GM19438 (cell line): Measurements from ENCODE around the gene DLEC1.
"Not testable (repeated sequence)": the region's sequence is repeated elsewhere in the genome, so short reads cannot be mapped to it uniquely, and the experiment has no call there.

Experiments used
- ATAC-seq: cut with Tn5 transposase; IDR thresholded peaks from one replicate; pipeline ENCODE4 v1.9.1; 2021; ENCODE audit warnings: low read depth; ENCODE audit not compliant: unreplicated experiment

The DLEC1 gene

DNA sequence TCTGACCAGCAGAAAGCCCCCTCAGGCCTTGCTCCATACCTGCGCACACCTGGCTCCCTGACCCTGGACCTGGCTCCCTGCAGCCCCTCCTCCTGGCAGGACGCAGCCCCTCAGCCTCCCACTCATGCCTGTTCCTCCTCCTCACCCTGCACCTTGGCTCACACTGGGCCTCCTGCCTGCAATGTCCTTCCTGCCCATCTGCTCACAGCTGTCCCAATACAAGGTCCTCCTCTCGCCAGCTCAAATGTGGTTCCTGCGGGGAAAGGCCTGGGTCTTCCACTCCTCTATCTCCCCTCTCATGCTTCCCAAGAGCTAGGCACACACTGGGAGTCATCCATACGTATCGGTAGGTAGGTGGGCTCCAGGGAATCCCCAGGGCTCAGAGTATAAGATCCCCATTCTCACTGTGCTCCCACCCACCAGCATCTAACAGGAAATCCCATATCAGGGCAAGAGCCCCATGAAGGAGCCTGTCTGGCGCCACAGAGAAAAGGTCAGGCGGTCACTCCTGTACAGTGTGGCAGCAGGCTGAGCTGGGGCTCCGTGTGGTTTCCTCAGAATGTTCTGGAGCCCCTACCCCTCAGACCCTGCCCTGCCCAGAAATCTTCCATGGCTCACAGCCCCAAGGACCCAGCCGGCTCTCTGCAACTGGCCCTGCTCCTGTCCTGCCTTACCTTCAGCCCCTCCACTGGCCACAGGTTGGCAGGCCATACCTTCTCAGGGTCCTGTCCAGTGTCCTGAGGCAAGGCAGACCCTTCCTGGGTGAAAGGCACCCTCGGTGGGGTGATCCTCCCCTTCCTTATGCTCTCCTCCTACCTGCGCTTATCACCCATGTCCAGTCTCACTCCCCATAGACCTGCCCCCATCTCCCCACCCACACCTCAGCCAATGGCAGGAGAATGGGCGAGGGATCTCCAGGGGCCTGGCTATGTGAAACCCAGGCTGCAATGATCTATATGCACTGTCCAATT lies 20.4 kb upstream of the DLEC1 start:
- ATAC-seq: no peak

- ATAC-seq: no peak
Measured at GRCh38 chr3:38019658-38020341, 19.2 kb upstream of the DLEC1 start.

DNA sequence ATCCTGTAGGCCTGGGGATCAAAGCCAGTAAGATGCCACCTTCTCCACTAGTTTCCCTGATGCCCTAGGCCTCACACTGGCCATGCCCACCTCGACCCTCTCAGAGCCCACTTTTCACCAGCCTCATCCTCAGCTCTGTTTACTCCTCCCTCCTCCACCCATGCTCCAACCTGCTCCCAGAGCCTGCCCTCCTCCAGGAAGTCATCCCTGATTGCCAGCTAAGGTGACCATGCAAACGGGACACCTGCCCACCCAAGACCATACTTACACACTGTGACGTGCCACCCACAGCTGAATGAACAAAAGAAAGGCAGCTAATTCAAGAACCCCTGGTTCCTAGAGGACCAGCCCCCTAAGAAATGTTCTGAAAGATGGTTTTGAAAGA lies 18.7 kb upstream of the DLEC1 start:
- no peak for ATAC-seq

- no peak for ATAC-seq
Measured at GRCh38 chr3:38021196-38021595, 17.8 kb upstream of the DLEC1 start.

DNA sequence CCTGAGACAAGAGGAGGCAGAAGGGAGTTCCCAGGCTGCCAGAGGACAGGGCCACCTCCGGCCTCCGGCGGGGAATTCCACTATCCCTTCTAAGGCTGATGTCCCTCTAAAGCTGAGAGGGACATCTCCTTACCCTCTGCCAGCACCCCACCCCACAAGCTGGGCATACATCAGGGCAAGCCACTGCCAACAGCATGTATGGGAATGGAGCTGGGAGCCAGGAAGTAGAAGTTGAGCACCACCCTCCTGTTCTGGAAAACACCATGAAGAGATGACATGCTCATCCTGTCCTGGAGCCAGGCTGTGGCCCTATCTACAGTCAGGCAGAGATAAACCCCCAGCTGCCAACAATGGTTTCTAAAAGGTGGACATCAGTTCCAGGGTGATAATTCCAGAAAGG lies 16.7 kb upstream of the DLEC1 start:
- ATAC-seq: no peak

- ATAC-seq: no peak
Measured at GRCh38 chr3:38022896-38023709, 15.9 kb upstream of the DLEC1 start.

GRCh38 chr3:38026856-38027255 lies 12.2 kb upstream of the DLEC1 start:
- no peak for ATAC-seq

DNA sequence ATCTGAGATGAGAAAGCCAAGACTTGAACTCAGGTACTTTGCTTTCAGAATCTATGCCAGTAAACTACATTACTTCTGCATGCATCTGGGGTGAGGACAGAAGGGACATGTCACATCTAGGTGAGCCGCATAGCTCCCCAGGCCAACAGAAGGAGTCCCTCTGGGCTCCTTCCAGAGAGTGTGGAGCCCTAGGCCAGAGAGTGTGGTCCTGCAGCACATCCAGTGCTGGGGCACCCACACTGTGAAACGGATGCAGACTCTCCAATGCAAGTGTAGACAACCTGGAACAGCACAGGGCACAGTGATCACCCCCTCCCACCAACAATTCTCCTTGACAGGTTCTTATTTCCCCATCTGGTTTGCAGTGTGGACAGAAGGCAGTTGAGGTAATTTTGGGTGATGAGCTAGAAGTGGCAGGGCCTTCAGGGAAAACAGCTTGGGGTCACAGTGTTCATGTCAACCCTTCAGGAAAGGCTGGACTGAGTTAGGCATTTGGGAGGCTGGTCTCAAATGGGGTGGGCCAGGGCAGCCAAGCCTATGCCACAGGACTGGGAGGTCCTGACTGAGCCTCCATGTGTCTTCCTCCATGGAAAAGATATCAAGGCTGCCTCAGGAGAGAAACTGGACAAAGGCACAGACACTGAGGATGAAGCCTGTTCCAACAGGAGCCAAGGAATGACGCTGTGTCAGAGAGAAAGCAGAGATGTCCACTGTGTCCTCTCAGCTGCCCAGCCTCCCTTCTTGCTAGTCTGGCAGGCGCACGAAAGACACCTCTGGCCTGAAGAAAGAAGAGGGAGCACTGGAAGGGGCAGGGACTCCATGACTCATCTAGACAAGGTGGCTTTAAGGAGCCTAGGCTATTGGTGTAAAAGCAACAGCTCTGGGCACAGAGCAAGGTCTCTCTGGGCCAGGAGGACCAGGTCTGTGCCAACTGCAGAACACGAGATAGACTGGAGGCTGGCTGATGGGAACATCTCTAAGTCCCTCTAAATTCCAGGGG lies 11.2 kb upstream of the DLEC1 start:
- no peak for ATAC-seq

GRCh38 chr3:38028621-38029361 lies 10.2 kb upstream of the DLEC1 start:
- no peak for ATAC-seq

- no peak for ATAC-seq
Measured at GRCh38 chr3:38029400-38030125, 9.4 kb upstream of the DLEC1 start, which contains the start of gene PLCD1. PLCD1 (minus strand) TSS chr3:38029642; CDS start chr3:38029539, 103 bp downstream.

GRCh38 chr3:38030126-38031021 lies 8.6 kb upstream of the DLEC1 start:
- ATAC-seq: no peak

GRCh38 chr3:38031022-38031994 lies 7.7 kb upstream of the DLEC1 start:
- ATAC-seq: no peak

DNA sequence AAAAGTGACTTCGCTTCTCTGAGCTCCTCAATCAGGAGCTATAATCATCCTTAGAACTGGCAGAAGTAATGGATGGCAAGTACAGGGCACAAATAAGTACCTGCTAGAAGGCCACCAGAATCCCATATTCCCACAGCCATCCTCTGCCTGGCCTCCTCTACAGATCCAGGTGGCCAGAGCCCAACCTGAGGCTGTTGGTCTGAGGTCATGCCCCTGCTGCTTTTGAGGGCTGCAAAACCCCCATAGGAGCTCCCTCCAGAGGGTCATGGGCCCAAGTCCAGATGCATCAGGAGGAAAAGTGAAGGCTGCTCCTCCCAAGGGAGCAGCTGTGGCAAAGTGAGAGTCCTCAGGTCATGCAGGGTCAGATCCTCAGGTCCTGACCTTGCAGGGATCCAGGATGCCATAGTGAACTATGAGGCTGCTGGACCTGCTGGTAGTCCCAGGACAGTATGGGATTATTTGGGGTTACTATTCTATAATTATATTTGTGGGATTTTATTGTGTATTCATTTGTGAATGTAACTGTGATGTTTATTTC lies 6.6 kb upstream of the DLEC1 start:
- no peak for ATAC-seq

- not testable (repeated sequence) for ATAC-seq
Measured at GRCh38 chr3:38033586-38033985, 5.4 kb upstream of the DLEC1 start.

- ATAC-seq: not testable (repeated sequence)
Measured at GRCh38 chr3:38034335-38034734, 4.7 kb upstream of the DLEC1 start.

DNA sequence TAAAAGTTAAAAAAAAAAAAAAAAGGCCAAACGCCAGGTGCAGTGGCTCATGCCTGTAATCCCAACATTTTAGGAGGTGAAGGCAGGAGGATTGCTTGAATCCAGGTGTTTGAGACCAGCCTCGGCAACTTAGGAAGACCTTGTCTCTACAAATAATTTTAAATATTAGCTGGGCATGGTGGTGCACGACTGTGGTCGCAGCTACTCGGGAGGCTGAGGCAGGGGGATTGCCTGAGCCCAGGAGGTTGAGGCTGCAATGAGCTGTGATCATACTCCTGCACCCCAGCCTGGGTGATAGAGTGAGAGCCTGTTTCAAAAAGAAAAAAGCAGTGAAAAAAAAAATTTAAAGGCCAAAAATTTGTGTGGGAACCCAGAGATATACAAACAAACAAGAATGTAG lies 2.7 kb upstream of the DLEC1 start:
- ATAC-seq: no peak
